Activated CD4-positive, alpha-beta memory T cell treated with anti-CD3 and anti-CD28 coated beads for 36 hours (primary cell): ENCODE results near the gene TMEM53. TPM values are rescaled to one million over a fixed set of nuclear protein-coding genes. Genes with fewer than 3 reads are reported as not detected.
"Not testable (repeated sequence)": the region's sequence is repeated elsewhere in the genome, so short reads cannot be mapped to it uniquely, and the experiment has no call there.

Source experiments
- CTCF ChIA-PET: fragments of 350-600 bp; sonication (Branson Sonifier 250); formaldehyde crosslinking; loops from one replicate; lab custom pipeline; 2021; ENCODE audit warnings: antibody characterized with exemption, inconsistent platforms; lab: Charles Lee
- POLR2A ChIA-PET: fragments of 350-600 bp; sonication (Branson Sonifier 250); formaldehyde crosslinking; loops from one replicate; lab custom pipeline; 2021; ENCODE audit warnings: antibody characterized with exemption; lab: Charles Lee
- DNase-seq: peaks from one replicate; pipeline ENCODE4 v3.0.0-alpha.2; 2020
- H3K27ac Mint-ChIP-seq: one replicate; pipeline ENCODE4 v1.8.0; 2021; ENCODE audit warnings: mixed read lengths
- H3K27me3 Mint-ChIP-seq: one replicate; pipeline ENCODE4 v1.8.0; 2021; ENCODE audit warnings: mixed read lengths
- H3K36me3 Mint-ChIP-seq: one replicate; pipeline ENCODE4 v1.8.0; 2021; ENCODE audit warnings: mixed read lengths
- H3K4me1 Mint-ChIP-seq: one replicate; pipeline ENCODE4 v1.8.0; 2021; ENCODE audit warnings: low read depth, mixed read lengths
- H3K4me3 Mint-ChIP-seq: one replicate; pipeline ENCODE4 v1.8.0; 2021; ENCODE audit warnings: mild to moderate bottlenecking, mixed read lengths
- H3K9me3 Mint-ChIP-seq: one replicate; pipeline ENCODE4 v1.8.0; 2021; ENCODE audit warnings: mixed read lengths
- intact Hi-C: fragments of 100-400 bp; cut with micrococcal nuclease; formaldehyde crosslinking; loops from one replicate; pipeline ENCODE4 v1.15.1; 2023
- total RNA-seq, 2 experiments: library from RNA; stranded (reverse); gene quantifications; one replicate each; pipeline ENCODE4 v1.2.3, GENCODE V29; 2021

The TMEM53 gene
- total RNA-seq, 2 experiments from 2014 or later, result 5.1 to 6.5 TPM

DNA sequence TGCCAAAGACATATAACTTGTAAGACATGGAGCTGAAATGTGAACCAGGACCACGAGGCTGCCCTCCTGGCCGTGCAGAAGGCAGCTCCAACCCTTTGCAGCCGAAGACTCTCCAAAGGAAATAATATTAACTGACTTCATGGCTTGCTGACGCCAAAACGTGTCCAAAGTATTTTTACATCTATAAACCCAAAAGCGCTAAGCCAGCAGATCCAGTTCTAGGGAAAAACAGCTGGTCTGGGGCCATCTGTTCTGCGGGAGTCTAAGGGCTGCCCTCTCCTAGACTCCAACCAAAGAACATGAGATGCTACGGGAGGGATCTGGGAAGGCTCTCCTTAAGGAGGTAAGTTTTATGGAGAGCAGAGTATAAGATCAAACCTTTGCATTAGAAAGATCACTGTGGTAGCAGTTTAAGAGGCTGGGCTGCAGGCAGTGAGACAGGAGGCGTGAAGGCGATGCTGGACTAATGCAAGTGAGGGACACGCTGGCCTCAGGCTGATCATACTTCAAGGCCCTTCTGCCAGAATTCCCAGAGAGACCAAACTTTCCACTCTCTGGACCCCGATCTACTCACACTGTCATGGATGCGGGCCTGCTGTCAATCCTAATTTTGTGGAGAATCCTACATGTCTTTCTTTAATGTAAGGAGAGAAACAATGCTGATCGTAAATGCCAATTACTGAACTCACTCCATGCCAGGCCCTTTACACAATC lies 1.2 kb downstream of the TMEM53 start:
- H3K27me3 Mint-ChIP-seq, result no peaks in the 10 kb centered on the region
- no peaks in the 10 kb centered on the region for H3K36me3 Mint-ChIP-seq
- no peaks in the 10 kb centered on the region for H3K9me3 Mint-ChIP-seq
- H3K4me1 Mint-ChIP-seq, result peaks cover 23% of the 10 kb centered on the region
- CTCF ChIA-PET, result interaction anchor here (1.1 to 6.8 kb wide), 4 partner anchors 18 to 456 kb away, joined by 3 to 43 read pairs (median 4); no protein-coding TSS in a partner anchor
- no peak overlapping the region for H3K27ac Mint-ChIP-seq
- intact Hi-C loops, result loop anchor here (5.0 to 10.0 kb wide), 4 partner anchors 44 to 632 kb away; partner anchors contain the start of genes BTBD19, DYNLT4, HECTD3 and UROD
- POLR2A ChIA-PET, result interaction anchor here (1.0 to 5.2 kb wide), 5 partner anchors 9 to 136 kb away, joined by 3 to 36 read pairs (median 7); partner anchors contain the start of gene RNU5D-1
- DNase-seq, result no peak
- peak overlapping the region; percentile 83 for H3K4me3 Mint-ChIP-seq

- Mint-ChIP-seq H3K36me3 (no peaks in the 10 kb centered on the region), H3K4me3 (no peak overlapping the region), H3K27ac (no peak overlapping the region), H3K4me1 (peaks cover 23% of the 10 kb centered on the region), H3K9me3 (no peaks in the 10 kb centered on the region), H3K27me3 (no peaks in the 10 kb centered on the region)
- DNase-seq, result peak; percentile 41
- intact Hi-C loops, result loop anchor here (5.0 to 10.0 kb wide), 4 partner anchors 45 to 632 kb away; partner anchors contain the start of genes BTBD19, DYNLT4, HECTD3 and UROD
- ChIA-PET POLR2A (interaction anchor here (0.6 to 5.2 kb wide), 3 partner anchors 40 to 49 kb away, joined by 4 to 36 read pairs (median 9); no protein-coding TSS in a partner anchor), CTCF (interaction anchor here (1.1 to 6.8 kb wide), 2 partner anchors 17 to 20 kb away, joined by 4 to 43 read pairs; no protein-coding TSS in a partner anchor)
Measured at GRCh38 chr1:44672254-44672955, 1.9 kb downstream of the TMEM53 start.

DNA sequence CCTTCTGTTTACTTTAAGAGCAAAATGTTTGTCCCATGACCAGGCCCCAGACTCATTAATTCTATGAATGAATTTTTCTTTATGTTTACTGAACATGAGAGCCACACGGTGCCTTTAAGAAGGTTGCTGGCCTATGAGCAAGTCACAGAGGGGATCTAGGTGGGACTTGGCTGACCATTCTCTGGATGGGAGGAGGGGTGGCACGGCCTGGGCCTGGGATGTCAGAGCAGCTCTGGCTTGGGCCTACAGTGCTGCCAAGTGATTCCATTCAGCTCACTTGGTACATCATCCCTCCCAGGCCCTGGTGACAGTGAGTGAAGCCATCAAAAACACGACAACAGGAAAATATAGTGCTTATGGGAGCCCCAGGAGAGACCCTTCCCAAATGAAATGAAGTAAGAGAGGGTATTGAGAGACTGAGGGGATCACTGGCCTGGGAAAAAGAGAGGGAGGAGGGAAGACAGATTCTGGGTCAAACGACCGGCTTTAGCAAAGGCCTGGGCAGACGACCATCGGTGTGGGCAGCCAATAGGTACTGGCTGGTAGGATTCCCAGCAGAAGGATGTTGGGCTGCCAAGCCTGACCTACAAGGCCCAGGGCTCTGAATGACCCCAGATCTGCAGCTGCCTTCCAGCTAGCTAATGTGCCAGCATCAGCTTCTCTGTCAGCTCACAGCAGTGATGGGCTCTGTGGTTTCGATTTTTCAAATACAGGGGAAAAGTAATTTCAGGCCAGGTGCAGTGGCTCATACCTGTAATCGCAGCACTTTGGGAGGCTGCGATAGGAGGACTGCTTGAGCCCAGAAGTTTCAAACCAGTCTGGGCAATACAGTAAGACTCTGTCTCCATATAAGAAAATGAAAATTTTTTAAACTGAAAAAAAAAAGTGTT lies 3.3 kb downstream of the TMEM53 start:
- ChIA-PET POLR2A (interaction anchor here (5.2 kb wide), 1 partner anchor 38 kb away, joined by 36 read pairs; no protein-coding TSS in a partner anchor), CTCF (interaction anchor here (6.8 kb wide), 1 partner anchor 19 kb away, joined by 43 read pairs; no protein-coding TSS in a partner anchor)
- H3K4me1 Mint-ChIP-seq, result peaks cover 26% of the 10 kb centered on the region
- intact Hi-C loops, result loop anchor here (5.0 to 10.0 kb wide), 4 partner anchors 46 to 634 kb away; partner anchors contain the start of genes BTBD19, DYNLT4, HECTD3 and UROD
- no peak for DNase-seq
- H3K4me3 Mint-ChIP-seq, result no peak overlapping the region
- H3K27ac Mint-ChIP-seq, result no peak overlapping the region
- H3K36me3 Mint-ChIP-seq, result no peaks in the 10 kb centered on the region
- H3K9me3 Mint-ChIP-seq, result no peaks in the 10 kb centered on the region
- no peaks in the 10 kb centered on the region for H3K27me3 Mint-ChIP-seq

DNA sequence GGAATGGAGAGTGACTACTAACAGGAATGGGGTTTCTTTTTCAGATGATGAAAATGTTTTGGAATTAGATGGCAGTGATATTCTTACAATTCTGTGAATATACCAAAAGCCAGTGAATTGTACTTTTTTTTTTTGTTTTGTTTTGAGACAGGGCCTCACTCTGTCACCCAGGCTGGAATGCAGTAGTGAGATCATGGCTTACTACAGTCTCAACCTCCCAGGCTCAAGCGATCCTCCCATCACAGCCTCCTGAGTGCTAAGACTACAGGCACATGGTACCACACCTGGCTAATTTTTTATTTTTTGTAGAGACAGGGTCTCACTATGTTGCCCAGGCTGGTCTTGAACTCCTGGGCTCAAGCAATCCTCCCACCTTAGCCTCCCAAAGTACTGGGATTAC lies 7.6 kb downstream of the TMEM53 start:
- H3K4me1 Mint-ChIP-seq, result peaks cover 17% of the 10 kb centered on the region
- H3K27ac Mint-ChIP-seq, H3K36me3 Mint-ChIP-seq, H3K4me3 Mint-ChIP-seq, H3K27me3 Mint-ChIP-seq, CTCF ChIA-PET, POLR2A ChIA-PET, DNase-seq, H3K9me3 Mint-ChIP-seq, intact Hi-C loops: not testable (repeated sequence)

- ChIA-PET CTCF (interaction anchor here (0.6 to 3.6 kb wide), 4 partner anchors 9 to 411 kb away, joined by 3 to 41 read pairs (median 4); partner anchors contain the start of genes ARMH1 and TMEM53), POLR2A (interaction anchor here (1.0 to 3.4 kb wide), 3 partner anchors 9 to 57 kb away, joined by 3 to 10 read pairs (median 8); no protein-coding TSS in a partner anchor)
- no peaks in the 10 kb centered on the region for H3K36me3 Mint-ChIP-seq
- peak; percentile 68 for DNase-seq
- intact Hi-C loops, result no loop called here
- peak overlapping the region; percentile 14 for H3K4me3 Mint-ChIP-seq
- peak overlapping the region; percentile 43 for H3K27ac Mint-ChIP-seq
- no peaks in the 10 kb centered on the region for H3K9me3 Mint-ChIP-seq
- no peaks in the 10 kb centered on the region for H3K27me3 Mint-ChIP-seq
- H3K4me1 Mint-ChIP-seq, result peaks cover 17% of the 10 kb centered on the region
Measured at GRCh38 chr1:44664730-44665370, 9.4 kb downstream of the TMEM53 start.

- intact Hi-C loops, result no loop called here
- CTCF ChIA-PET, result interaction anchor here (1.4 to 3.6 kb wide), 2 partner anchors 11 kb away, joined by 6 to 41 read pairs; partner anchors contain the start of genes ARMH1 and TMEM53
- POLR2A ChIA-PET, result interaction anchor here (3.4 kb wide), 1 partner anchor 32 kb away, joined by 10 read pairs; no protein-coding TSS in a partner anchor
- Mint-ChIP-seq H3K4me1 (peaks cover 17% of the 10 kb centered on the region), H3K9me3 (no peaks in the 10 kb centered on the region), H3K27ac (no peak overlapping the region), H3K27me3 (no peaks in the 10 kb centered on the region), H3K4me3 (no peak overlapping the region), H3K36me3 (no peaks in the 10 kb centered on the region)
- DNase-seq, result no peak
Measured at GRCh38 chr1:44663417-44663816, 10.9 kb downstream of the TMEM53 start.

GRCh38 chr1:44662683-44663030 lies 11.6 kb downstream of the TMEM53 start:
- no peak for DNase-seq
- Mint-ChIP-seq H3K36me3 (no peaks in the 10 kb centered on the region), H3K27me3 (no peaks in the 10 kb centered on the region), H3K9me3 (no peaks in the 10 kb centered on the region), H3K27ac (no peak overlapping the region), H3K4me1 (peaks cover 17% of the 10 kb centered on the region), H3K4me3 (no peak overlapping the region)
- ChIA-PET CTCF (interaction anchor here (3.6 kb wide), 1 partner anchor 10 kb away, joined by 41 read pairs; no protein-coding TSS in a partner anchor), POLR2A (interaction anchor here (3.4 kb wide), 1 partner anchor 31 kb away, joined by 10 read pairs; no protein-coding TSS in a partner anchor)
- intact Hi-C loops, result no loop called here

GRCh38 chr1:44661781-44662682 lies 12.2 kb downstream of the TMEM53 start:
- Mint-ChIP-seq H3K4me1 (peaks cover 17% of the 10 kb centered on the region), H3K27ac (no peak overlapping the region), H3K36me3 (no peaks in the 10 kb centered on the region), H3K27me3 (no peaks in the 10 kb centered on the region), H3K4me3 (no peak overlapping the region), H3K9me3 (no peaks in the 10 kb centered on the region)
- POLR2A ChIA-PET, result interaction anchor here (3.4 kb wide), 1 partner anchor 30 kb away, joined by 10 read pairs; no protein-coding TSS in a partner anchor
- intact Hi-C loops, result no loop called here
- CTCF ChIA-PET, result interaction anchor here (3.6 kb wide), 1 partner anchor 10 kb away, joined by 41 read pairs; no protein-coding TSS in a partner anchor
- DNase-seq, result no peak

DNA sequence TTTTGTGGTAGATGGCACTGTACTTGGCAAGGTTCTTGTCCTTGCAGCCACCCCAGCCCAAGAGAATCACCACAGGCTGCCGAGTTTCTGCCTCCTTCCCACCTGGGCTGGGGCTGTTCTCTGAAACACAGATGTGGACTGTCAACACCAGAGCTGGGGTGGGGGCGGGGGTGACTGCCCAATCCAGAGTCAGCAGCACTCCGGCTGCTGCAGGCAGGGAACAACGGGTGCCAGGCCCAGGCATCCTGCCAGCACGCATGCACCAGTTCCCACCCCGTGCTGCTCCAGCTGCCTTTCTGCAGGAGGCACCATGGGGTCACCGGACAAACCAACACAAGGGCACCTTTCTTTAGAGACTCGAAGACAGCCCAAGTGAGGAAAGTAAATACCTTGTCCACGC lies 14.1 kb downstream of the TMEM53 start:
- Mint-ChIP-seq H3K27ac (no peak overlapping the region), H3K36me3 (no peaks in the 10 kb centered on the region), H3K4me1 (peaks cover 14% of the 10 kb centered on the region), H3K27me3 (no peaks in the 10 kb centered on the region), H3K4me3 (no peak overlapping the region), H3K9me3 (no peaks in the 10 kb centered on the region)
- POLR2A ChIA-PET, result interaction anchor here (0.7 kb wide), 1 partner anchor 36 kb away, joined by 3 read pairs; no protein-coding TSS in a partner anchor
- intact Hi-C loops, result no loop called here
- CTCF ChIA-PET, result no interaction called here
- DNase-seq, result no peak

GRCh38 chr1:44659566-44659965 lies 14.7 kb downstream of the TMEM53 start:
- H3K4me3 Mint-ChIP-seq, result no peak overlapping the region
- H3K36me3 Mint-ChIP-seq, result no peaks in the 10 kb centered on the region
- no peaks in the 10 kb centered on the region for H3K27me3 Mint-ChIP-seq
- no peaks in the 10 kb centered on the region for H3K9me3 Mint-ChIP-seq
- H3K27ac Mint-ChIP-seq, result no peak overlapping the region
- peaks cover 8% of the 10 kb centered on the region for H3K4me1 Mint-ChIP-seq
- ChIA-PET POLR2A (interaction anchor here (0.7 kb wide), 1 partner anchor 36 kb away, joined by 3 read pairs; no protein-coding TSS in a partner anchor), CTCF (no interaction called here)
- DNase-seq, result no peak
- intact Hi-C loops, result no loop called here
